IMR-90 (cell line): Measurements from ENCODE around the gene BRD1. TPM values are rescaled to one million over a fixed set of nuclear protein-coding genes. Genes with fewer than 3 reads are reported as not detected.

Source experiments
- ATAC-seq: fragments of 200-7000 bp; cut with Tn5 transposase; 2 replicates; pipeline ENCODE4 v1.9.1; 2020; ENCODE audit warnings: low read depth, mild to moderate bottlenecking, moderate library complexity
- BruUV-seq: library from RNA; stranded (reverse); fragments of 400-500 nt; replicated peaks from 2 replicates; lab custom pipeline; 2021; lab: Mats Ljungman, UMichigan
- CTCF ChIA-PET: fragments of 300-600 bp; formaldehyde crosslinking; extraction: SDS; loops from one replicate; lab custom pipeline; 2021; ENCODE audit warnings: antibody characterized with exemption; lab: Yijun Ruan, JAX
- POLR2A ChIA-PET: fragments of 300-600 bp; sonication (Branson Sonifier 250); formaldehyde crosslinking; loops from one replicate; lab custom pipeline; 2022; ENCODE audit warnings: antibody characterized with exemption; ENCODE audit not compliant: unreplicated experiment; lab: Charles Lee
- DNase-seq: peaks from one replicate; pipeline ENCODE4 v3.0.0; 2013
- H2AFZ ChIP-seq: replicated peaks from 2 replicates; pipeline ENCODE3; 2013; ENCODE audit warnings: low read length, mild to moderate bottlenecking; ENCODE audit not compliant: poor library complexity
- H2AK5ac ChIP-seq: 2 replicates; pipeline ENCODE4 v1.6.1; 2013; ENCODE audit warnings: low read depth, low read length, inconsistent platforms
- H2AK9ac ChIP-seq: replicated peaks from 2 replicates; pipeline ENCODE3; 2013; ENCODE audit warnings: mild to moderate bottlenecking, low read depth, low read length, moderate library complexity; ENCODE audit not compliant: poor library complexity
- H2BK120ac ChIP-seq: 2 replicates; pipeline ENCODE4 v1.6.1; 2013; ENCODE audit warnings: low read depth, low read length, inconsistent platforms
- H2BK15ac ChIP-seq: 3 replicates; pipeline ENCODE4 v1.6.1; 2013; ENCODE audit warnings: low read depth, low read length, inconsistent platforms
- H2BK20ac ChIP-seq: 2 replicates; pipeline ENCODE4 v1.6.1; 2013; ENCODE audit warnings: low read depth, mild to moderate bottlenecking, inconsistent platforms, low read length, moderate library complexity
- H2BK5ac ChIP-seq: 2 replicates; pipeline ENCODE4 v1.6.1; 2013; ENCODE audit warnings: mild to moderate bottlenecking, low read depth, low read length, inconsistent platforms; ENCODE audit not compliant: poor library complexity, severe bottlenecking
- H3K14ac ChIP-seq: replicated peaks from 2 replicates; pipeline ENCODE4 v1.6.1; 2013; ENCODE audit warnings: low read depth, low read length, inconsistent platforms
- H3K18ac ChIP-seq: 2 replicates; pipeline ENCODE4 v1.6.1; 2013; ENCODE audit warnings: low read depth, low read length, control low read depth
- H3K23ac ChIP-seq: 2 replicates; pipeline ENCODE4 v1.6.1; 2013; ENCODE audit warnings: low read depth, low read length, inconsistent platforms
- H3K27ac ChIP-seq: 2 replicates; pipeline ENCODE4 v1.5.1; 2013; ENCODE audit warnings: mild to moderate bottlenecking, control low read depth, low read length; ENCODE audit not compliant: insufficient read depth
- H3K27me3 ChIP-seq: 2 replicates; pipeline ENCODE4 v1.6.1; 2013; ENCODE audit warnings: low read length; ENCODE audit not compliant: control insufficient read depth, insufficient read depth
- H3K36me3 ChIP-seq: 2 replicates; pipeline ENCODE4 v1.6.1; 2013; ENCODE audit warnings: low read length, mixed read lengths; ENCODE audit not compliant: control insufficient read depth, insufficient read depth
- H3K4ac ChIP-seq: 2 replicates; pipeline ENCODE4 v1.6.1; 2013; ENCODE audit warnings: low read depth, low read length, inconsistent platforms
- H3K4me1 ChIP-seq: 2 replicates; pipeline ENCODE4 v1.6.1; 2013; ENCODE audit warnings: low read length, mixed read lengths; ENCODE audit not compliant: control insufficient read depth, insufficient read depth
- H3K4me2 ChIP-seq: 2 replicates; pipeline ENCODE4 v1.6.1; 2013; ENCODE audit warnings: low read depth, mild to moderate bottlenecking, control low read depth, low read length, moderate library complexity
- H3K4me3 ChIP-seq: 2 replicates; pipeline ENCODE4 v1.5.1; 2013; ENCODE audit warnings: low read depth, mild to moderate bottlenecking, control low read depth, low read length, moderate library complexity; ENCODE audit not compliant: insufficient read depth
- H3K56ac ChIP-seq: 2 replicates; pipeline ENCODE4 v1.6.1; 2013; ENCODE audit warnings: low read length, inconsistent platforms; ENCODE audit not compliant: insufficient read depth; ENCODE audit errors: extremely low read depth
- H3K79me1 ChIP-seq, 2 experiments: 2 replicates each; pipeline ENCODE4 v1.6.1; 2013; ENCODE audit warnings: low read length in 2 of 2, inconsistent platforms in 1 of 2, low read depth in 1 of 2
- H3K9ac ChIP-seq: 2 replicates; pipeline ENCODE4 v1.6.1; 2013; ENCODE audit warnings: low read depth, low read length, control low read depth
- H3K9me1 ChIP-seq: 2 replicates; pipeline ENCODE4 v1.6.1; 2013; ENCODE audit warnings: low read length, inconsistent platforms; ENCODE audit not compliant: insufficient read depth
- H3K9me3 ChIP-seq: 2 replicates; pipeline ENCODE4 v1.6.1; 2013; ENCODE audit warnings: low read length; ENCODE audit not compliant: control insufficient read depth, insufficient read depth
- H4K20me1 ChIP-seq: 2 replicates; pipeline ENCODE4 v1.6.1; 2013; ENCODE audit warnings: low read length, inconsistent platforms; ENCODE audit not compliant: insufficient read depth
- H4K5ac ChIP-seq: 2 replicates; pipeline ENCODE4 v1.6.1; 2013; ENCODE audit warnings: mild to moderate bottlenecking, low read depth, low read length, control low read depth
- H4K8ac ChIP-seq, 2 experiments: 2 replicates each; pipeline ENCODE4 v1.6.1; 2013; ENCODE audit warnings: low read depth in 2 of 2, low read length in 2 of 2, control low read depth in 1 of 2, inconsistent platforms in 1 of 2
- H4K91ac ChIP-seq: 2 replicates; pipeline ENCODE4 v1.6.1; 2013; ENCODE audit warnings: low read depth, low read length, inconsistent platforms; ENCODE audit not compliant: insufficient read depth
- MXI1 ChIP-seq: IDR thresholded peaks from 2 replicates; pipeline ENCODE4 v1.6.1; 2012; ENCODE audit warnings: low read depth, mild to moderate bottlenecking, low read length, moderate library complexity, borderline replicate concordance
- WGBS, 2 experiments: methylation state at CpG; one replicate each; pipeline versions ENCODE4 v1.1.5 to v1.1.7; 2013; ENCODE audit warnings: missing lambda C conversion rate in 2 of 2; ENCODE audit not compliant: insufficient read length in 1 of 2; ENCODE audit errors: extremely low coverage in 2 of 2; 5-methylcytosine and 5-hydroxymethylcytosine counted together
- dilution Hi-C: fragments of 300-500 bp; cut with HindIII; formaldehyde crosslinking; loops from one replicate; pipeline ENCODE4 v1.14.3; 2018; ENCODE audit warnings: low sequenced_read_pairs; ENCODE audit not compliant: unreplicated experiment
- in situ Hi-C: fragments of 300-500 bp; cut with MboI; formaldehyde crosslinking; loops from 3 replicates; pipeline ENCODE4 v1.14.3; 2019; ENCODE audit warnings: low sequenced_read_pairs, inconsistent platforms, mixed read lengths
- intact Hi-C: fragments of 100-400 bp; cut with micrococcal nuclease; formaldehyde crosslinking; loops from 2 replicates; pipeline ENCODE4 v1.10.0; 2022
- polyA plus RNA-seq, 3 experiments: library from polyadenylated mRNA; depleted of rRNA; stranded (reverse); fragments of >200 nt; gene quantifications; 2 replicates each; pipeline ENCODE4 v1.2.3, GENCODE V29; 2012; ENCODE audit warnings: low replicate concordance in 1 of 3
- total RNA-seq: library from RNA; depleted of rRNA; stranded (reverse); fragments of >200 nt; gene quantifications from 2 replicates; pipeline ENCODE4 v1.2.3, GENCODE V29; 2012

The BRD1 gene
- total and polyA plus RNA-seq, 2 of the 4 experiments (the other 2 are of a cell fraction), result 10.0 to 10.6 TPM

DNA sequence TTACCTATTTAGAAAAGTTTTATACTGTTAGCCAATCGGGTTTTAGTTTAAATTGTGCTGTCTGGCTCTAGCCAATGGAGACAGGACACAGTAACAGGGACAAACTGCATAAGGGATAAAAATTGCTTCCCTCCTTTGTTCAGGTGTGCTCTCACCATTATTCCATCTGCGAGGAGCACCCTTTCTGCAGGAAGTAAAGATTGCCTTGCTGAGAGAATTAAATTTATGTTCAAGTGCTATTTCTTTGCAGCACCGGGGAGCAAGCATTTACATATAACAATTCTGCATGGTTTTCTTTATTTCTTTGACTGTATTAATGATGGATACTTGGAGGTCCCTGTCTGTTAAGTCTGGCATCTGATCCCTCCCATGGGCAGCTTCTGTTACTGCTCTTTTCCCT, 80.5 kb downstream of the BRD1 start:
- H3K27me3 ChIP-seq, result peaks cover 3% of the 10 kb centered on the region; the same call in 1 of the 2 replicates
- in situ Hi-C loops, result no loop called here
- no peaks in the 10 kb centered on the region for H3K36me3 ChIP-seq
- no peak overlapping the region for H3K56ac ChIP-seq
- no peak overlapping the region for H3K9ac ChIP-seq
- no peak overlapping the region for H3K14ac ChIP-seq
- H4K91ac ChIP-seq, result no peak overlapping the region
- ChIA-PET CTCF (no interaction called here), POLR2A (no interaction called here)
- H2AFZ ChIP-seq, result no peak overlapping the region
- H3K4me3 ChIP-seq, result no peak overlapping the region
- no peak overlapping the region for H3K23ac ChIP-seq
- WGBS, 2 experiments, result no CpG with 5 or more reads among the region's 3 CpGs
- no TSS peak for BruUV-seq
- H2BK120ac ChIP-seq, result no peak overlapping the region
- no peak overlapping the region for H3K18ac ChIP-seq
- TF ChIP-seq MXI1, result no peak
- DNase-seq (no peak), ATAC-seq (no peak)
- H2BK15ac ChIP-seq, result no peak overlapping the region
- peaks cover 5% of the 10 kb centered on the region for H3K9me3 ChIP-seq
- no peaks in the 10 kb centered on the region for H4K20me1 ChIP-seq
- no peak overlapping the region for H2AK9ac ChIP-seq
- no peak overlapping the region for H4K8ac ChIP-seq
- H2AK5ac ChIP-seq, result no peak overlapping the region
- dilution Hi-C loops, result no loop called here
- H3K9me1 ChIP-seq, result no peaks in the 10 kb centered on the region
- H2BK5ac ChIP-seq, result no peak overlapping the region
- H3K4me1 ChIP-seq, result no peaks in the 10 kb centered on the region
- intact Hi-C loops, result no loop called here
- no peak overlapping the region for H4K5ac ChIP-seq
- no peak overlapping the region for H3K4ac ChIP-seq
- H3K27ac ChIP-seq, result no peak overlapping the region
- H3K79me1 ChIP-seq, result no peaks in the 10 kb centered on the region
- H2BK20ac ChIP-seq, result no peak overlapping the region
- no peak overlapping the region for H3K4me2 ChIP-seq
